GM12878 (cell line): ENCODE data around the gene NEMP2. TPM values are rescaled to one million over a fixed set of nuclear protein-coding genes. Genes with fewer than 3 reads are reported as not detected.
A peak's percentile ranks its signal among the peaks of the same experiment; 100 is the strongest.
"Not testable (repeated sequence)": the region's sequence is repeated elsewhere in the genome, so short reads cannot be mapped to it uniquely, and the experiment has no call there.

Experiments
- ATAC-seq: fragments of 200-7000 bp; cut with Tn5 transposase; 3 replicates; pipeline ENCODE4 v1.9.1; 2020; ENCODE audit warnings: mild to moderate bottlenecking, moderate library complexity
- BruUV-seq: library from RNA; stranded (reverse); fragments of 400-500 nt; replicated peaks from 2 replicates; lab custom pipeline; 2021; lab: Mats Ljungman, UMichigan
- CTCF ChIA-PET: fragments of 300-600 bp; sonication (Branson Sonifier 250); formaldehyde crosslinking; extraction: SDS; loops from one replicate; lab custom pipeline; 2021; ENCODE audit warnings: inconsistent platforms; lab: Yijun Ruan, JAX
- POLR2A ChIA-PET: fragments of 350-600 bp; formaldehyde crosslinking; extraction: SDS; loops from one replicate; lab custom pipeline; 2021; ENCODE audit warnings: inconsistent platforms; lab: Charles Lee
- RAD21 ChIA-PET: fragments of 300-600 bp; sonication (Branson Sonifier 250); formaldehyde crosslinking; loops from one replicate; lab custom pipeline; 2023; ENCODE audit warnings: antibody characterized with exemption; ENCODE audit not compliant: unreplicated experiment; lab: Charles Lee
- SMC1A ChIA-PET: fragments of 300-600 bp; sonication (Branson Sonifier 250); formaldehyde crosslinking; loops from one replicate; lab custom pipeline; 2023; ENCODE audit not compliant: unreplicated experiment, uncharacterized antibody; lab: Charles Lee
- DNase-seq: peaks from one replicate; pipeline ENCODE4 v3.0.0-alpha.2; 2011; ENCODE audit warnings: low read depth, low spot score
- FAIRE-seq: peaks from 3 replicates; lab custom pipeline; 2011; peaks lifted over from hg19 to GRCh38; lab: Jason Lieb, UNC
- H2AFZ ChIP-seq: 2 replicates; pipeline ENCODE4 v1.6.0; 2011; ENCODE audit warnings: low read depth, low read length, control low read depth; ENCODE audit not compliant: control insufficient read depth
- H3K27ac ChIP-seq: 2 replicates; pipeline ENCODE4 v1.5.1; 2011; ENCODE audit warnings: control low read depth; ENCODE audit not compliant: control insufficient read depth, insufficient read depth
- H3K27me3 ChIP-seq, 2 experiments: replicated peaks in 1 of 2; 2 replicates each; pipeline versions ENCODE4 v1.6.0 to v1.6.1; 2011; ENCODE audit warnings: low read length in 1 of 2; ENCODE audit not compliant: control insufficient read depth in 2 of 2, insufficient read depth in 2 of 2
- H3K36me3 ChIP-seq, 2 experiments: 2 replicates each; pipeline ENCODE4 v1.5.1; 2011; ENCODE audit warnings: low read length in 1 of 2; ENCODE audit not compliant: control insufficient read depth in 2 of 2, insufficient read depth in 2 of 2
- H3K4me1 ChIP-seq: 2 replicates; pipeline ENCODE4 v1.6.1; 2011; ENCODE audit warnings: mild to moderate bottlenecking, low read length, moderate library complexity, mixed read lengths; ENCODE audit not compliant: control insufficient read depth, insufficient read depth
- H3K4me2 ChIP-seq: 2 replicates; pipeline ENCODE4 v1.6.0; 2011; ENCODE audit warnings: control low read depth; ENCODE audit not compliant: control insufficient read depth, insufficient read depth
- H3K4me3 ChIP-seq: fragments of 200-600 bp; sonication (generic); 2 replicates; pipeline ENCODE4 v1.5.1; 2016
- H3K79me2 ChIP-seq: 2 replicates; pipeline ENCODE4 v1.6.0; 2011; ENCODE audit warnings: low read length; ENCODE audit not compliant: control insufficient read depth, insufficient read depth
- H3K9ac ChIP-seq: 2 replicates; pipeline ENCODE4 v1.8.0; 2011; ENCODE audit warnings: low read length, control low read depth, mixed read lengths; ENCODE audit not compliant: control insufficient read depth, insufficient read depth
- H3K9me3 ChIP-seq: replicated peaks from 3 replicates; pipeline ENCODE4 v1.5.1; 2011; ENCODE audit warnings: mild to moderate bottlenecking, low read length; ENCODE audit not compliant: control insufficient read depth, insufficient read depth
- H4K20me1 ChIP-seq: 2 replicates; pipeline ENCODE4 v1.6.0; 2011; ENCODE audit not compliant: control insufficient read depth, insufficient read depth
- BRCA1 ChIP-seq: IDR thresholded peaks from 2 replicates; pipeline ENCODE4 v1.6.1; 2011; ENCODE audit warnings: low read depth, low read length, improper control_type of control experiment
- EED ChIP-seq: sonication (generic); IDR thresholded peaks from 2 replicates; pipeline ENCODE4 v1.6.1; 2016; ENCODE audit warnings: antibody characterized with exemption, low read depth
- FOS ChIP-seq: IDR thresholded peaks from 3 replicates; pipeline ENCODE4 v1.6.1; 2011; ENCODE audit warnings: borderline replicate concordance; ENCODE audit not compliant: insufficient read length; ENCODE audit errors: extremely low read depth
- NFIC ChIP-seq: IDR thresholded peaks from 2 replicates; pipeline ENCODE4 v1.6.1; 2012; ENCODE audit warnings: low read depth, mild to moderate bottlenecking, inconsistent platforms, low read length, moderate library complexity
- TAF1 ChIP-seq: IDR thresholded peaks from 2 replicates; pipeline ENCODE4 v1.6.1; 2011; ENCODE audit warnings: mild to moderate bottlenecking, low read depth, low read length, borderline replicate concordance
- YY1 ChIP-seq: IDR thresholded peaks from 2 replicates; pipeline ENCODE4 v1.6.1; 2011; ENCODE audit warnings: low read depth, mild to moderate bottlenecking, low read length
- WGBS: methylation state at CpG from one replicate; pipeline ENCODE4 v1.1.6; 2016; ENCODE audit warnings: low lambda C conversion rate; ENCODE audit not compliant: insufficient replicate concordance, insufficient coverage; ENCODE audit errors: missing lambda C conversion rate; 5-methylcytosine and 5-hydroxymethylcytosine counted together
- in situ Hi-C: fragments of 300-500 bp; cut with MboI; formaldehyde crosslinking; loops from 9 replicates; pipeline ENCODE4 v1.14.3; 2018; ENCODE audit warnings: mixed read lengths
- intact Hi-C: fragments of 100-400 bp; cut with micrococcal nuclease; formaldehyde crosslinking; loops from one replicate; pipeline ENCODE4 v1.14.2; 2022; ENCODE audit not compliant: unreplicated experiment
- polyA plus RNA-seq, 11 experiments: library from polyadenylated mRNA; depleted of rRNA in 4 of 11; unstranded in 6 of 11; stranded (reverse) in 5 of 11; fragments of >200 nt; fragmentation: Nextera tagmentation in 4 of 11; fragmentation: Illumina TruSeq in 1 of 11; extraction: Ambion mirVana in 4 of 11; extraction: Trizol in 1 of 11; gene quantifications; 1 replicate in 1 of 11; 2 replicates in 10 of 11; pipeline versions ENCODE4 v1.2.1 to v1.2.3, GENCODE V29; 2011 to 2016; ENCODE audit warnings: inconsistent platforms in 2 of 11, missing spikeins in 2 of 11, low read depth in 1 of 11
- total RNA-seq, 4 experiments: library from RNA; depleted of rRNA in 3 of 4; stranded (reverse); fragments of >200 nt in 3 of 4; fragmentation: Illumina TruSeq in 1 of 4; extraction: Trizol in 1 of 4; gene quantifications; 2 replicates each; pipeline versions ENCODE4 v1.2.1 to v1.2.3, GENCODE V29; 2013 to 2021
- TF ChIP-seq, protein P1 (sequence below): fragments of 450-650 bp; IDR thresholded peaks from 2 replicates; pipeline ENCODE4 v1.6.1; 2017; ENCODE audit warnings: antibody characterized with exemption, mild to moderate bottlenecking, moderate library complexity

The NEMP2 gene
- total and polyA plus RNA-seq, 10 of the 15 experiments (the other 5 are each of a cell fraction or from before 2014, with no cell fraction given) = 2.3 to 14.0 (median 8.1) TPM

- Histone ChIP-seq H3K9ac (0 out of 2 replicates have a peak overlapping the region, but pooled peaks have one; percentile 9), H3K4me2 (peak overlapping the region; percentile 92), H3K27me3 (no peaks in the 10 kb centered on the region), H3K4me1 (peaks cover 60% of the 10 kb centered on the region), H3K9me3 (no peaks in the 10 kb centered on the region; the same call in 1 of the 3 replicates), H3K27ac (peak overlapping the region; percentile 82), H2AFZ (no peak overlapping the region; the same call in 1 of the 2 replicates), H4K20me1 (no peaks in the 10 kb centered on the region), H3K79me2 (peaks cover 40% of the 10 kb centered on the region), H3K36me3 (peaks cover 0 to 5% of the 10 kb centered on the region in 2 experiments; a peak in 2 of 4 replicates), H3K4me3 (peak overlapping the region; percentile 22; the same call in 1 of the 2 replicates)
- intact Hi-C loops = no loop called here
- RAD21 ChIA-PET = no interaction called here
- CTCF ChIA-PET = interaction anchor here (1.0 kb wide), 1 partner anchor 784 kb away, joined by 3 read pairs; no protein-coding TSS in a partner anchor
- TF ChIP-seq BRCA1 (no peak), YY1 (no peak), FOS (no peak), TAF1 (0 out of 2 replicates have a peak, but pooled peaks have one; percentile 27), NFIC (0 out of 2 replicates have a peak, but pooled peaks have one; percentile 13), EED (0 out of 2 replicates have a peak, but pooled peaks have one; percentile 17)
- TF ChIP-seq, protein P1, sequence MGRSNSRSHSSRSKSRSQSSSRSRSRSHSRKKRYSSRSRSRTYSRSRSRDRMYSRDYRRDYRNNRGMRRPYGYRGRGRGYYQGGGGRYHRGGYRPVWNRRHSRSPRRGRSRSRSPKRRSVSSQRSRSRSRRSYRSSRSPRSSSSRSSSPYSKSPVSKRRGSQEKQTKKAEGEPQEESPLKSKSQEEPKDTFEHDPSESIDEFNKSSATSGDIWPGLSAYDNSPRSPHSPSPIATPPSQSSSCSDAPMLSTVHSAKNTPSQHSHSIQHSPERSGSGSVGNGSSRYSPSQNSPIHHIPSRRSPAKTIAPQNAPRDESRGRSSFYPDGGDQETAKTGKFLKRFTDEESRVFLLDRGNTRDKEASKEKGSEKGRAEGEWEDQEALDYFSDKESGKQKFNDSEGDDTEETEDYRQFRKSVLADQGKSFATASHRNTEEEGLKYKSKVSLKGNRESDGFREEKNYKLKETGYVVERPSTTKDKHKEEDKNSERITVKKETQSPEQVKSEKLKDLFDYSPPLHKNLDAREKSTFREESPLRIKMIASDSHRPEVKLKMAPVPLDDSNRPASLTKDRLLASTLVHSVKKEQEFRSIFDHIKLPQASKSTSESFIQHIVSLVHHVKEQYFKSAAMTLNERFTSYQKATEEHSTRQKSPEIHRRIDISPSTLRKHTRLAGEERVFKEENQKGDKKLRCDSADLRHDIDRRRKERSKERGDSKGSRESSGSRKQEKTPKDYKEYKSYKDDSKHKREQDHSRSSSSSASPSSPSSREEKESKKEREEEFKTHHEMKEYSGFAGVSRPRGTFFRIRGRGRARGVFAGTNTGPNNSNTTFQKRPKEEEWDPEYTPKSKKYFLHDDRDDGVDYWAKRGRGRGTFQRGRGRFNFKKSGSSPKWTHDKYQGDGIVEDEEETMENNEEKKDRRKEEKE = no peak
- 6% methylated on average over 4 of the region's 4 CpGs for WGBS
- POLR2A ChIA-PET = interaction anchor here (0.7 kb wide), 1 partner anchor 271 kb away, joined by 4 read pairs; no protein-coding TSS in a partner anchor
- peak; percentile 81 for ATAC-seq
- peak; percentile 44 for FAIRE-seq
- no TSS peak for BruUV-seq
- SMC1A ChIA-PET = interaction anchor here (1.0 to 1.2 kb wide), 2 partner anchors 75 to 125 kb away, joined by 3 to 4 read pairs; no protein-coding TSS in a partner anchor
- in situ Hi-C loops = no loop called here
- no peak for DNase-seq
These were observed 65.5 kb downstream of the NEMP2 start for GRCh38 chr2:190468814-190469569.

DNA sequence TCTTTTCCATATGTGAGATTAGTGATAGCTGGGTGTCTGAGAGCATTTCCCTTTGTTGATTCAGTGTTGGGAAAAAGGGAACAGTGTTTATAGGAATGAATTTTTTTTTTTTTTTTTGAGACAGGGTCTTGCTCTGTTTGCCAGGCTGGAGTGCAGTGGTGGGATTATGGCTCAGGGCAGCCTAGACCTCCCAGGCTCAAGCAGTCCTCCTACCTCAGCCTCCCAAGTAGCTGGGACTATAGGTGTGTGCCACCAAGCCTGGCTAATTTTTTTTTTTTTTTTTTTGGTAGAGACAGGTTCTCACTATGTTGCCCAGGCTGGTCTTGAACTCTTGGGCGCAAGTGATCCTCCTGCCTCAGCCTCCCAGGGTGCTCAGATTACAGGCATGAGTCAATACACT, 66.2 kb downstream of the NEMP2 start:
- H3K27me3 ChIP-seq, BruUV-seq, in situ Hi-C loops, FAIRE-seq, H3K9me3 ChIP-seq, intact Hi-C loops, H3K36me3 ChIP-seq, DNase-seq, H4K20me1 ChIP-seq, H2AFZ ChIP-seq: not testable (repeated sequence)
- H3K4me1 ChIP-seq = peaks cover 62% of the 10 kb centered on the region
- ChIA-PET POLR2A (interaction anchor here (0.7 kb wide), 1 partner anchor 272 kb away, joined by 4 read pairs; no protein-coding TSS in a partner anchor), CTCF (interaction anchor here (1.3 kb wide), 1 partner anchor 20 kb away, joined by 4 read pairs; no protein-coding TSS in a partner anchor), SMC1A (interaction anchor here (0.6 to 1.1 kb wide), 3 partner anchors 12 to 193 kb away, joined by 3 to 4 read pairs (median 4); no protein-coding TSS in a partner anchor), RAD21 (interaction anchor here (1.0 to 1.3 kb wide), 2 partner anchors 35 to 58 kb away, joined by 3 to 6 read pairs; no protein-coding TSS in a partner anchor)
- peak; percentile 38 for ATAC-seq
- H3K4me2 ChIP-seq = peak overlapping the region; percentile 92
- 60% methylated on average over 1 of the region's 1 CpG for WGBS
- peak overlapping the region; percentile 82 for H3K27ac ChIP-seq
- H3K9ac ChIP-seq = peak overlapping the region; percentile 10; the same call in 1 of the 2 replicates
- peak overlapping the region; percentile 22; the same call in 1 of the 2 replicates for H3K4me3 ChIP-seq
- H3K79me2 ChIP-seq = peaks cover 42% of the 10 kb centered on the region
